Measurements from ENCODE around the gene GGCX. TPM values are rescaled to one million over a fixed set of nuclear protein-coding genes. Genes with fewer than 3 reads are reported as not detected.

GGCX gene
- polyA plus RNA-seq, 3 donors, result 24.0 to 34.4 (median 32.0) TPM

DNA sequence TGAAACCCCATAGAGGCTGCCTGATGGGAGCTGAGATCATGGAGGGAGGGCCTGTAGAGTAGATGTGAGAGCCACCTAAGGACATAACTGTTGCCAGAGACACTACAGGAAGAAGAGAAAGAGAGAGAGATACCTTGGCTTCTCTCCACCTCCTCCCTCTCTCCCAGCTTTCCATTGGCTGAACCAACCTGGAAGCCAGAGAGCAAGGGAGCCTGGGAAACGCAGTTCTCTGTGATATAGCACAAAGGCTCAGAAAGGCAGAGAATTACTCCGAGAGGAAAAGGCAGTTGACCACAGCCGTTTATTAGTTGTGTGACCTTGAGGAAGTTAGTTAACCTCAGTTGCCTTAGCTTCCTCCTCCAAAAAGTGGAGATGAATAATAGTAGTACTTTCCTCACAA is 60.0 kb downstream of the GGCX start:
- Histone ChIP-seq H3K4me1 (ENCODE audit: control insufficient read depth in 1 of 2, insufficient read depth in 2 of 2, low read length in 2 of 2) (peaks cover 41 to 72% of the 10 kb centered on the region in 2 donors), H2AFZ (ENCODE audit: insufficient read depth, low read depth, low read length, poor library complexity, severe bottlenecking) (no peak overlapping the region), H3K4me3 (replicated peaks in 1 of 3; ENCODE audit: low read depth in 2 of 3, low read length in 3 of 3) (peak overlapping the region in 2 of 3 experiments; percentile 8 to 65), H3K4me2 (replicated peaks; ENCODE audit: extremely low read depth, low read length, poor library complexity, severe bottlenecking) (peak overlapping the region; percentile 59), H3K27me3 (ENCODE audit: control insufficient read depth in 2 of 2, insufficient read depth in 2 of 2, low read length in 2 of 2) (no peaks in the 10 kb centered on the region), H3K9me3 (replicated peaks in 1 of 2; ENCODE audit: control insufficient read depth in 1 of 2, insufficient read depth in 1 of 2, low read length in 2 of 2) (no peaks in the 10 kb centered on the region), H4K20me1 (ENCODE audit: insufficient read depth, low read length) (no peaks in the 10 kb centered on the region), H3K27ac (ENCODE audit: low read depth in 1 of 2, low read length in 2 of 2) (peak overlapping the region; percentile 66 to 79), H3K79me2 (ENCODE audit: insufficient read depth, low read length) (peaks cover 28% of the 10 kb centered on the region), H3K9ac (ENCODE audit: insufficient read depth, low read length, poor library complexity, severe bottlenecking) (peak overlapping the region; percentile 9), H3K36me3 (replicated peaks in 1 of 2; ENCODE audit: control insufficient read depth in 1 of 2, insufficient read depth in 2 of 2, low read length in 2 of 2) (no peaks in the 10 kb centered on the region)
- intact Hi-C loops (cut with micrococcal nuclease), result no loop called here
- Mint-ChIP-seq H3K27ac (peak overlapping the region; percentile 90 to 97 (median 93)), H3K4me3 (peak overlapping the region; percentile 56 to 78), H3K27me3 (ENCODE audit: low read depth in 3 of 3) (peaks cover 0 to 1% (median 0%) of the 10 kb centered on the region in 3 donors), H3K9me3 (peaks cover 0 to 3% (median 0%) of the 10 kb centered on the region in 7 donors), H3K36me3 (no peaks in the 10 kb centered on the region), H3K4me1 (peaks cover 75% of the 10 kb centered on the region)
- DNase-seq, result peak; percentile 67 to 83 (median 69)
- TF ChIP-seq, protein P1, sequence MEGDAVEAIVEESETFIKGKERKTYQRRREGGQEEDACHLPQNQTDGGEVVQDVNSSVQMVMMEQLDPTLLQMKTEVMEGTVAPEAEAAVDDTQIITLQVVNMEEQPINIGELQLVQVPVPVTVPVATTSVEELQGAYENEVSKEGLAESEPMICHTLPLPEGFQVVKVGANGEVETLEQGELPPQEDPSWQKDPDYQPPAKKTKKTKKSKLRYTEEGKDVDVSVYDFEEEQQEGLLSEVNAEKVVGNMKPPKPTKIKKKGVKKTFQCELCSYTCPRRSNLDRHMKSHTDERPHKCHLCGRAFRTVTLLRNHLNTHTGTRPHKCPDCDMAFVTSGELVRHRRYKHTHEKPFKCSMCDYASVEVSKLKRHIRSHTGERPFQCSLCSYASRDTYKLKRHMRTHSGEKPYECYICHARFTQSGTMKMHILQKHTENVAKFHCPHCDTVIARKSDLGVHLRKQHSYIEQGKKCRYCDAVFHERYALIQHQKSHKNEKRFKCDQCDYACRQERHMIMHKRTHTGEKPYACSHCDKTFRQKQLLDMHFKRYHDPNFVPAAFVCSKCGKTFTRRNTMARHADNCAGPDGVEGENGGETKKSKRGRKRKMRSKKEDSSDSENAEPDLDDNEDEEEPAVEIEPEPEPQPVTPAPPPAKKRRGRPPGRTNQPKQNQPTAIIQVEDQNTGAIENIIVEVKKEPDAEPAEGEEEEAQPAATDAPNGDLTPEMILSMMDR (IDR thresholded peaks at IDR 0.05), result no peak
- no CpG with 5 or more reads among the region's 3 CpGs for WGBS (ENCODE audit: insufficient coverage)

DNA sequence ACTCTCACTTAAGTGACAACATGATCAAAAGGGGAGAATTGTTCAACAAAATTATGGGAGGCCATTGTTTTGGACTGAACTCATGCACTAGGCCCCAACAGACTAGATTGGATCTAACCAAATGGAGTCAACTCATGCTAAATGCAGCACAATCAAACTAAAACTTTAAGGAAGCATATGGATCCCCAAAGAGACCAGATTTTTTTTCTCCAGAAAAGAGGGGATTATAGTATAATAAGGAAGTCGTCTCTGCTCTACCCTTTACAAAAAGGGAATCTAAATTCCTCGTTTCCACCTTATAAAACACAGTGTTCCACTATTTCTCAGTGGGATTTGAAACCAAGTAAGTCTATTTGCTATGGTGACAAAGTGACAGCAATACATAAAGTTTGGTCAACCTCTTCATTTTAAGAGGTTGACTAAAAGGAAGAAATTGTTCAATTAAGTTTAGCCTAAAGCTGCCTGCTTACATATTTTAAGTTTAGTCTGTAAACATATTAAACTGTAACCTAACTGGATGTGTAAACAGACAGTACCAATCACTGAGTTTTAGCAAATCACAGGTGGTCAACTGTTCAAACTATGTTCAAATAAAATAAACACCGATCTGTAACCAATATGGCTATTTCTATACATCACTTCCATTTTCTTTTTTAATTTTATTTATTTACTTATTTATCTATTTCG is 63.2 kb downstream of the GGCX start:
- no peaks in the 10 kb centered on the region for H3K27me3 ChIP-seq (ENCODE audit: control insufficient read depth in 2 of 2, insufficient read depth in 2 of 2, low read length in 2 of 2)
- TF ChIP-seq, protein P1 (IDR thresholded peaks at IDR 0.05), result no peak
- H3K79me2 ChIP-seq (ENCODE audit: insufficient read depth, low read length), result peaks cover 45% of the 10 kb centered on the region
- peaks cover 0 to 1% (median 0%) of the 10 kb centered on the region in 3 donors for H3K27me3 Mint-ChIP-seq (ENCODE audit: low read depth in 3 of 3)
- H3K9me3 ChIP-seq (replicated peaks in 1 of 2; ENCODE audit: control insufficient read depth in 1 of 2, insufficient read depth in 1 of 2, low read length in 2 of 2), result no peaks in the 10 kb centered on the region
- peaks cover 8 to 13% of the 10 kb centered on the region in 2 donors for H3K36me3 Mint-ChIP-seq
- H3K4me2 ChIP-seq (replicated peaks; ENCODE audit: extremely low read depth, low read length, poor library complexity, severe bottlenecking), result peak overlapping the region; percentile 32
- no peak overlapping the region for H3K9ac ChIP-seq (ENCODE audit: insufficient read depth, low read length, poor library complexity, severe bottlenecking)
- no peak for DNase-seq
- no peaks in the 10 kb centered on the region for H3K36me3 ChIP-seq (replicated peaks in 1 of 2; ENCODE audit: control insufficient read depth in 1 of 2, insufficient read depth in 2 of 2, low read length in 2 of 2)
- peaks cover 0 to 3% (median 0%) of the 10 kb centered on the region in 7 donors for H3K9me3 Mint-ChIP-seq
- peak overlapping the region; percentile 69 to 79 for H3K27ac ChIP-seq (ENCODE audit: low read depth in 1 of 2, low read length in 2 of 2)
- peaks cover 41 to 51% of the 10 kb centered on the region in 2 donors for H3K4me1 ChIP-seq (ENCODE audit: control insufficient read depth in 1 of 2, insufficient read depth in 2 of 2, low read length in 2 of 2)
- intact Hi-C loops (cut with micrococcal nuclease), result loop anchor here in 1 of 2 donors (5.0 kb wide), 1 partner anchor 61 kb away; no protein-coding TSS in a partner anchor
- H3K4me3 ChIP-seq (replicated peaks in 1 of 3; ENCODE audit: low read depth in 2 of 3, low read length in 3 of 3), result peak overlapping the region in 1 of 3 experiments; percentile 65
- H3K4me1 Mint-ChIP-seq, result peaks cover 58% of the 10 kb centered on the region
- peak overlapping the region in 4 of 7 donors; percentile 46 to 96 (median 92) for H3K27ac Mint-ChIP-seq
- WGBS (ENCODE audit: insufficient coverage), result no CpG with 5 or more reads among the region's 4 CpGs
- H4K20me1 ChIP-seq (ENCODE audit: insufficient read depth, low read length), result no peaks in the 10 kb centered on the region
- H2AFZ ChIP-seq (ENCODE audit: insufficient read depth, low read depth, low read length, poor library complexity, severe bottlenecking), result no peak overlapping the region
- H3K4me3 Mint-ChIP-seq, result no peak overlapping the region

All from CD14-positive monocyte (primary cell).